GM08714 (cell line): ENCODE data around the gene RNF212.

Experiments
- H3K4me3 ChIP-seq: fragments of 200-500 bp; sonication (Bioruptor generic); 2 replicates; pipeline ENCODE4 v1.5.1; 2014; ENCODE audit warnings: mild to moderate bottlenecking, low read length, inconsistent platforms
- ZNF274 ChIP-seq: IDR thresholded peaks from 2 replicates; pipeline ENCODE4 v1.6.1; 2012; ENCODE audit warnings: mild to moderate bottlenecking, low read depth, low read length

Gene RNF212

DNA sequence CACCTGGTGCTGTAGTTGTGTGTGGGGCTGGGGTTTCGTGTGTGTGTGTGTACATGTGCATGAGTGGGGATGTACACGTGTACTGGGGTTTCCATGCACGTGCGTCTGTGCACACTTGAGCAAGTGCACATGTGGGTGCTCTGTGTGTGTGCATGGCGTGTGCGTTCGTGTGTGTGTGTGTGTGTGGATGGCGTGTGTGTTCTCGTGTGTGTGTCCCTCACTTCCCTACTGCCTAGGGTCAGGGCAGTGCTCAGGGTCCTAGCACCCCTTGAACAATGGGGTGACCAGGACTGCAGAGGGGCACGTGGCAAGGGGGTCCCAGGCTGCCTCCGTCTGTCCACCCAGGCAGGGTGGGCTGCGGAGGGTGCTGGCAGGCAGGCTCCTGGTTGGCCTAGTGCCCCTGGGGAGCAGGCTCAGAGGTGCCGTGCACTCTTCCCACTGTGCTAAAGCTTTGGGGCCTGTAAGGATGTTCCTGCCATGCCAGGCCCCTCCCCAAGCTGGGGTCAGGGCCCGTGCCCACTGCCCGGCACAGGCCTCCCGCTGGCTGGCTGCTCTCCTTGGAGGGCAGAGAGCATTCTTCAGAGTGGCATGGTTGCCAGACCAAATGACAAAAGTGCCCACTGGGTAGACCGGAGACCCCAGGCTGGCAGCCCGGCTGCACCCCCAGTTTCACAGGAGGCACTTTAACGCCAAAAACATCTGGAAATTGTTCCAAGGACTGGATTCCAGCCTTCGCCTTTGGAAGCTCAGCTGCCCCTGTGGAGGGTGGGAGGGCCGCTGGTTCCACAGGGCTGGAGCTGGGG is 72.8 kb downstream of the RNF212 start:
- no peak for TF ChIP-seq ZNF274
- no peak overlapping the region for H3K4me3 ChIP-seq

GRCh38 chr4:1039493-1040343 is 73.6 kb downstream of the RNF212 start:
- TF ChIP-seq ZNF274: no peak
- no peak overlapping the region for H3K4me3 ChIP-seq

- no peak for TF ChIP-seq ZNF274
- no peak overlapping the region for H3K4me3 ChIP-seq
These were observed 74.3 kb downstream of the RNF212 start for GRCh38 chr4:1038948-1039492.

- TF ChIP-seq ZNF274: no peak
These were observed 76.2 kb downstream of the RNF212 start for GRCh38 chr4:1036976-1037810.

DNA sequence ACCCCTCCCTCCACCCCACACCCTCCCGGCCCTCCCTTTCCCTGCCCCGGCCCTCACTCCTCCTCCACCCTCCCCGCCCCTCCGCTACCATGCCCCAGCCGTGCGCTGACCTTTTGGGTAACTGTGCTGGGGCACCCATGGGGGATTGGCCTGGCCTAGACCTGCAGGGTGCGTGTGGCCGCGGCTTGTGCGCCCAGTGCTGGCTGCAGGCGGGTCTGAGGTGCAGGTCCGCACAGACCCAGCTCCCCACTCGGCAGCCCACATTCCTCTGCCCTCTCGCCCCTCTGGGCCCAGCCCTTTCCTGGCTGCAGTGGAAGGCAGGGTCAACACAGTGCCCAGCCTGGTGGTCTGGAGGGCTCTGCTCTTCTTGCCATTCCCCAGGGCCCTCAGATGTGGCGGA is 77.3 kb downstream of the RNF212 start:
- no peak overlapping the region for H3K4me3 ChIP-seq
- TF ChIP-seq ZNF274: no peak

More at GRCh38 chr4:1036976-1037810, 76.2 kb downstream of the RNF212 start:
- H3K4me3 ChIP-seq: no peak overlapping the region

DNA sequence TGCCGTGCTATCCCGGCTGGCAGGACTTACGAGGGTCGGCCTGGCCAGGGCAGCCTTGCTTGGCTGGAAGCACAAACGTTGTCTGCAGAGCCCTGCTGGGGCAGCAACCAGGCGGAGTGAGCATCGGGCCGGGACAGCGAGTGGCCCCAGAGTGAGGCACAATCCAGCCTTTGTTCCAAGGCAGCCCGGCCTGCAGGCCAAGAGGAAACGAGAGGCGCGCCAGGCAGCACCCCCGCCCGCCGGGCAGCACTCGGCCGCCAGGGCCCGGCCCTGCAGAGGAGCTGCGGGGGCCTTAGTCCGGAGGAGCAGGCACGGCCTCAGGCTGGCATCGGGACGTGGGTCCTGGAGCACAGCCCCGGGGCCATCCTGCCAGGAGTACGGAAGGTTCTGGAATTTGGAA is 77.9 kb downstream of the RNF212 start:
- H3K4me3 ChIP-seq: no peak overlapping the region
- no peak for TF ChIP-seq ZNF274

DNA sequence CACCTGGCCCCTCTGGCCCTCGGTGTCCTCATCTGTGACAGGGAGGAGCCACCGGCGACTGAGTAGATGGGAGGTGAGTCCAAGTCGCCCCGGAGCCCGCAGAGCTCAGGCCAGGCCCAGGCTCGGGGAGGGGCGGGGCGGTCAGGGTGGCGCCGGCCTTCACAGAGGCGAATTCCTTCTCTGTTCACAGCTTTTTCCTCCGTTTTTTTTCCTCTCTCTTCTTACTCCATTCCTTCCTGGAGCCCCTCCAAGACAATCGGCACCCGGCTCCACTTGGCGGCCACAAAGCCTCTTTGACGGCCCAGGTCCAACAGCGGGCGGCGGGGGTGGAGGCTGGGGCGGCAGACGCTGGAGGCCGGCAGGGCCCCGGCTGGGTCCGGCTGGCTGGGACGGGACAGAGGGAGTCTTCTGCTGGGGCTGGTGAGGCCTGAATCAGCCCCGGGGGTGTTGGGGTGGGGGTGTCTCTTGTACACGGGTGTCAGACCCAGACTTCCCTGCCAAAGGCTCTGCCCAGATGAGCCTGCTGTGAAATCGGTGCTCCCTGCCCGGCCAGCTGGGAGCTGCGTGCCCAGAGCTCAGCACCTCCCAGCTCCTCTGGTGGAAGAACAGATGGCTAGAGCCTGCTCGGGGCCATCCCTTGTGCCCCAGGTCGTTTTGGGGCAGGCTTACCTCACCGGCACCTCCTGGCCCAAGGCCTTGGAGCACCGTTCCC is 79.4 kb downstream of the RNF212 start:
- no peak overlapping the region for H3K4me3 ChIP-seq
- no peak for TF ChIP-seq ZNF274

DNA sequence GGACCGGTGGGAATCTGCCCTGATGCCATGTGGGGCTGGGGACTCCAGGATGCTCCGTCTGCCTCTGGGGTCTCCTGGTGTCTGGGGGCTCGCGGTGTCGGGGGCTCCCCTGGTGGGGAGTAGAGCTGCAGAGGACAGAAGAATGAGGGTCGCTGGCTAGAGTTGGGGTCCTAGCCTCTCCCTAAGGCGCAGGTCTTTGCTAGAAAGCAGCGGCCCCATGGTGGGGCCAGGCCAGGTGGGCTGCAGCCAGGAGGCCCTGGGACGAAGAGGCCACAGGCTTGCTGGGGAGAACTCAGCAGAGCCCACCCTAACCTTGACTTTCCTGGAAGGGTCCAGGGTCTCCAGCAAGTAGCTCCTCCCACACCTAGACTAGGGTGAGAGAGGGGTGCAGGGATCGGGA is 80.5 kb downstream of the RNF212 start:
- no peak for TF ChIP-seq ZNF274

DNA sequence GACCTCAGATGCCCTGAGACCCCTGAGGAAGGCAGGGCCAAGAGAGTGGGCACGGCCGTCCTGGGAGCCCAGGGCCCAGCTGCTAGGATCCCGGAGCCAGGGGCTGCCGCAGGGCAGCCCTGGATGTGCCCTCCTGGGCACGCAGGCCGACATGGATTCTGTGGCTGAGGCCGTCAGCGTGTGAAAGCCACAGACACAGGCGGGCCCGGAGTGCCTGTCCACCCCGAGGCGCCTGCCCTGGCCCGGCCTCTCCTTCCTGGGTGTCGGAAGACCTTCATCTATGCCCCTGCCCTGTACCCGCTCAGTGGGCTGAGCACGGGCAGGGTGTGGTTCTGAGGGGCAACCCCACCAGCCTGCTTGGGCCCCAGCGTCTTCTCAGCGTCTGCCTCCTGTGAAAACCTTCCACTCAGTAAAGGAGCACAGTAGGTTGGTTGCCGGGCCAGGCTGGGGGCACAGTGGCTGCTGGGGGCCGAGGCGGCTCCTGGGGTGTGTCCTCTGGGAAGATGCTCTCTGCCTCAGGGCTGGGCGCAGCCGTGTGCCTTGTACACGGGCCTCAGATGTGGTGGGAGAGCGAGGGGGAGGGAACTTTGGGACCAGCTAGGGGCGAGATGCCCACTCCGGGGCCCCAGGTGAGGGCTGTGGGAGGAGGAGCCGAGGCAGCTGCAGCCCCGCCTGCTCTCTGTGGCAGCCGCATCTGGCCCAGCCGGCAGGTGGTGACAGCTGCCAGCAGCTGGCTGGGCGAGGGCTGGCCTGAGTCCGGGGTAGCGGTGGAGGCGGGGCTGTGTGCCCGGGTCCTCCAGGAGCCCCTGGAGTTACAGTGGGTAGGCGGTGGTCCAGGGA is 81.2 kb downstream of the RNF212 start:
- TF ChIP-seq ZNF274: no peak
- H3K4me3 ChIP-seq: no peak overlapping the region

More for the DNA sequence above, 80.5 kb downstream of the RNF212 start:
- no peak overlapping the region for H3K4me3 ChIP-seq

GRCh38 chr4:1031346-1031745 is 82.0 kb downstream of the RNF212 start:
- no peak for TF ChIP-seq ZNF274
- H3K4me3 ChIP-seq: no peak overlapping the region

- TF ChIP-seq ZNF274: no peak
- no peak overlapping the region for H3K4me3 ChIP-seq
These were observed 82.8 kb downstream of the RNF212 start for GRCh38 chr4:1030559-1030958.

DNA sequence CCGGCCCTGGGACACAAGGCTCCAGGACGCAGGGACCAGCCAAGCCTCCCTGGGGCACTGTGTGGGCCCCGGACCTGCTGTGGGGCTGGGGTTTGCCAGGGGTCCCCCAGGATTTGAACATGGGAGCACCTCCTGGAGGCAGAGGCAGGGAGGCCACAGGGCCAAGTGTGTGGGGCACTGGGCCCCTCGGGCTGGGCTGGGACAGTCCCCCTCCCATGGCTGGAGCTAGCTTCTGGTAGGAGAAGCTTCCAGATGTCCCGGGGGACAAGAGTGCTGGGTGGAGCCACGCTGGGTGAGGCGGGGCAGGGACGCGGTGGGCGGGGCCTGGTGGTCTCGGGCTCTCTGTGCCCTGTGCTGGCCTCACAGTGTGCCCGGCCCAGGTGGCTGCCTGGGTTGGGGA is 83.3 kb downstream of the RNF212 start:
- H3K4me3 ChIP-seq: no peak overlapping the region
- TF ChIP-seq ZNF274: no peak
